NCI-H1436 treated with DMSO at 0.1 percent for 48 hours (cell line): ENCODE results near the gene ABR.
"Not testable (repeated sequence)": the region's sequence is repeated elsewhere in the genome, so short reads cannot be mapped to it uniquely, and the experiment has no call there.

Experiments
- DNase-seq: peaks from one replicate; lab custom pipeline; 2025; lab: John Stamatoyannopoulos, UW

Gene ABR

GRCh38 chr17:1095090-1095852 lies 84.5 kb downstream of the ABR start:
- DNase-seq: no peak

- no peak for DNase-seq
Measured at GRCh38 chr17:1094591-1094990, 85.2 kb downstream of the ABR start.

GRCh38 chr17:1091900-1092299 lies 87.9 kb downstream of the ABR start:
- DNase-seq: no peak

- no peak for DNase-seq
Measured at GRCh38 chr17:1091190-1091534, 88.6 kb downstream of the ABR start.

GRCh38 chr17:1090465-1091189 lies 89.2 kb downstream of the ABR start:
- no peak for DNase-seq

GRCh38 chr17:1089915-1090314 lies 89.9 kb downstream of the ABR start:
- no peak for DNase-seq

- DNase-seq: peak; percentile 64
Measured at GRCh38 chr17:1087381-1088241, 92.2 kb downstream of the ABR start.

- no peak for DNase-seq
Measured at GRCh38 chr17:1083451-1084187, 96.2 kb downstream of the ABR start.

GRCh38 chr17:1082579-1082978 lies 97.2 kb downstream of the ABR start:
- DNase-seq: no peak

- DNase-seq: no peak
Measured at GRCh38 chr17:1078831-1079561, 100.8 kb downstream of the ABR start.

- DNase-seq: no peak
Measured at GRCh38 chr17:1077986-1078711, 101.6 kb downstream of the ABR start.

- DNase-seq: no peak
Measured at GRCh38 chr17:1077581-1077985, 102.2 kb downstream of the ABR start.

GRCh38 chr17:1076982-1077302 lies 102.8 kb downstream of the ABR start:
- no peak for DNase-seq

GRCh38 chr17:1076299-1076981 lies 103.3 kb downstream of the ABR start:
- DNase-seq: no peak

- no peak for DNase-seq
Measured at GRCh38 chr17:1074886-1075605, 104.7 kb downstream of the ABR start.

- DNase-seq: not testable (repeated sequence)
Measured at GRCh38 chr17:1073963-1074625, 105.7 kb downstream of the ABR start.

- no peak for DNase-seq
Measured at GRCh38 chr17:1073241-1073962, 106.4 kb downstream of the ABR start.

- DNase-seq: no peak
Measured at GRCh38 chr17:1072551-1072961, 107.2 kb downstream of the ABR start.
